H1 (cell line): Measurements from ENCODE around the gene PEAK1. TPM values are rescaled to one million over a fixed set of nuclear protein-coding genes. Genes with fewer than 3 reads are reported as not detected.

Source experiments
- PHF8 ChIP-seq: fragments of 200-600 bp; sonication (generic); conservative IDR thresholded peaks from 2 replicates; pipeline ENCODE4 v1.7.1; 2012; ENCODE audit warnings: low read depth, mild to moderate bottlenecking, inconsistent platforms, low read length, moderate library complexity
- polyA plus RNA-seq, 7 experiments: library from polyadenylated mRNA; depleted of rRNA in 3 of 7; stranded (reverse) in 5 of 7; unstranded in 2 of 7; fragments of >200 nt in 5 of 7; fragments of 200-250 nt in 2 of 7; gene quantifications; 1 replicate in 5 of 7; 2 replicates in 1 of 7; 4 replicates in 1 of 7; pipeline versions ENCODE4 v1.2.1 to v1.2.3, GENCODE V29; 2011 to 2013; ENCODE audit warnings: missing spikeins in 2 of 7, mixed read lengths in 2 of 7
- total RNA-seq: library from RNA; stranded (reverse); fragmentation: NEBNext Ultra II Directional; extraction: Animal tissue kit (Norgen Biotek cat#: 25700); gene quantifications from 2 replicates; pipeline ENCODE4 v1.2.1, GENCODE V29; 2021

PEAK1 gene
- total and polyA plus RNA-seq, 2 of the 8 experiments (the other 6 are each of a cell fraction or from before 2014, with no cell fraction given) = 8.8 to 44.8 TPM

DNA sequence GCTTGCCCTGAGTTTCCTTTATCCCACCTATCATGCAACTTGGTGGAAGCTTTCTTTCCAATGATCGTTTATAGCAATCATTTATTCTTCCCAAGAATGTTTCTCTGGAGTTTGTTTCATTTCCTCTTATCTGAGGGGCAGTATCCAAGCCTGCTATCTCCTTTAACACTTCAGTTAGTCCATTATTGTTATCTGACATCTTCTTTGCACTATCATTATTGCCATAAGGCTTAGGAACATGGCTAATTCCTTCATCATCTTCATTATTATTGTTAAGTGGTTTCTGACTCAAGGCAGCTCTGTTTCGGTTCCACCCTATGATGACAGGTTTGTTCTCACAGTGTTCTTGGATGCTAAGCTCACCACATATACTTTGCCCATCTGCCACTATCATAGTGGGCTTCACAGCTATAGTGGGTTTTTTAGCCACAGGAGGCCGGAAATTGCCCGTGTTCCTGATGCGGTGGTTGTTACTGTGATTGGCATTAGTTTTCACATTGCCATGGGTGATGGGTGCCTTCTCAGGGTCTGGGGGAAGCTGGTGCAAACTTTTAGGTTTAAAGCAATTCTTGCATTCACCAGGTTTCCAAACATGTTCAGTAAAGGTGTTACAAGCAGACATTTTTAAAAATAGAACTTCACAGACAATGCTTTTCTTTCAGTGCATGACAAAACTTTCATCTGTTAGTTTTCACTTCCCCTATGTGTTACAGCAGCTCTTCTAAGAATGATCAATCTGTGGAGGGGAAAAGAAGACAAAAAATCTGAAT, 238.4 kb downstream of the PEAK1 start (continued):
- no peak for TF ChIP-seq PHF8
